ENCODE measurements around the gene C1orf21. TPM values are rescaled to one million over a fixed set of nuclear protein-coding genes. Genes with fewer than 3 reads are reported as not detected.

The C1orf21 gene
- total RNA-seq, 4 donors from 2014 or later, result 30.6 to 61.7 (median 43.0) TPM

DNA sequence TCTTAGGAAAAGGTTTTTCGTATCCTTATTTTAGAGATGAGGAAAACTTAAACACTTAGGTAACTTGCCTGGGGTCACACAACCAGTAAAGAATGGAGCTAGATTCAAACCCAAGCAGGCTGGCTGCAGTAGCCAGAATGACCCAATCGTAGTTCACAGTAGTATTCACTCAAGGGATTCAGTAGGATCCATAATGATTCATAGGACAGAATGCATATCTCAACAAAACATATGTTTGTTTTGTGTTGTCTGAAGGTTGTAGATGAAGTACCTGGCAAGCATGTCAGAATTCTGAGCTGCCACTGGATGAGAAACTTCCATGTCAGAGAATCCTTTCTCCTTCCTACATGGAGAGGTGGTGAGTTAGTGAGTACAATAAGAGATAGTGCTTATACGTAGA is 155.5 kb downstream of the C1orf21 start:
- Histone ChIP-seq H3K36me3 (no peaks in the 10 kb centered on the region), H3K27ac (no peak overlapping the region), H3K4me3 (no peak overlapping the region), H3K27me3 (no peaks in the 10 kb centered on the region), H3K9me3 (peaks cover 0 to 8% (median 0%) of the 10 kb centered on the region in 4 donors), H3K4me1 (no peaks in the 10 kb centered on the region)
- 88 to 97% methylated on average over 3 of the region's 3 CpGs for WGBS, 2 donors
- TF ChIP-seq POLR2A (IDR thresholded peaks at IDR 0.05) (no peak), EP300 (IDR thresholded peaks at IDR 0.05) (no peak)
- TF ChIP-seq, protein P1, sequence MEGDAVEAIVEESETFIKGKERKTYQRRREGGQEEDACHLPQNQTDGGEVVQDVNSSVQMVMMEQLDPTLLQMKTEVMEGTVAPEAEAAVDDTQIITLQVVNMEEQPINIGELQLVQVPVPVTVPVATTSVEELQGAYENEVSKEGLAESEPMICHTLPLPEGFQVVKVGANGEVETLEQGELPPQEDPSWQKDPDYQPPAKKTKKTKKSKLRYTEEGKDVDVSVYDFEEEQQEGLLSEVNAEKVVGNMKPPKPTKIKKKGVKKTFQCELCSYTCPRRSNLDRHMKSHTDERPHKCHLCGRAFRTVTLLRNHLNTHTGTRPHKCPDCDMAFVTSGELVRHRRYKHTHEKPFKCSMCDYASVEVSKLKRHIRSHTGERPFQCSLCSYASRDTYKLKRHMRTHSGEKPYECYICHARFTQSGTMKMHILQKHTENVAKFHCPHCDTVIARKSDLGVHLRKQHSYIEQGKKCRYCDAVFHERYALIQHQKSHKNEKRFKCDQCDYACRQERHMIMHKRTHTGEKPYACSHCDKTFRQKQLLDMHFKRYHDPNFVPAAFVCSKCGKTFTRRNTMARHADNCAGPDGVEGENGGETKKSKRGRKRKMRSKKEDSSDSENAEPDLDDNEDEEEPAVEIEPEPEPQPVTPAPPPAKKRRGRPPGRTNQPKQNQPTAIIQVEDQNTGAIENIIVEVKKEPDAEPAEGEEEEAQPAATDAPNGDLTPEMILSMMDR (IDR thresholded peaks at IDR 0.05), result no peak
- no peak for DNase-seq (ENCODE audit: low spot score in 2 of 2)

DNA sequence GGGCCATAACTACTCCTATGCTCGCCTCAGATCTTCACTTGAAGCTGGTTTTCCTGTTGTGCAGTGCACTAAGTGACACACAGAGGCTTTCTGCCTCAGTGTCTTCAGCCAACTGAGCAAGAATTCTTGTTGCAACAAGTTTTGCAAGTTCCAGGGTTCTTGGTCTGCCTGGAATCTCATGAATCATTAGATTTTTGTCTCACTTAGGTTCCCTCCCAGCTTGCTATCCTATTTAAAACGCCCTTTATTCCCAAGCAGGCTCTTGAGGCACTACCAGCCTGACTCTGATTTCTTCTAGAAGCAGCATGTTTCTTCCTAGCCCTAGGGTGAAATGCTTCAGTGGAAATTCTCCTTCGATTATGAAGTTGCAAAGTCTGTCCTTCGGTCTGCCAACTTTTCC is 158.8 kb downstream of the C1orf21 start:
- no peak for TF ChIP-seq POLR2A (IDR thresholded peaks at IDR 0.05)
- TF ChIP-seq, protein P1 (IDR thresholded peaks at IDR 0.05), result no peak
- TF ChIP-seq EP300 (IDR thresholded peaks at IDR 0.05), result no peak
- DNase-seq (ENCODE audit: low spot score in 2 of 2), result no peak
- 85 to 88% methylated on average over 4 of the region's 4 CpGs for WGBS, 2 donors
- Histone ChIP-seq H3K9me3 (no peaks in the 10 kb centered on the region), H3K27me3 (no peaks in the 10 kb centered on the region), H3K27ac (no peak overlapping the region), H3K36me3 (no peaks in the 10 kb centered on the region), H3K4me3 (no peak overlapping the region), H3K4me1 (no peaks in the 10 kb centered on the region)

DNA sequence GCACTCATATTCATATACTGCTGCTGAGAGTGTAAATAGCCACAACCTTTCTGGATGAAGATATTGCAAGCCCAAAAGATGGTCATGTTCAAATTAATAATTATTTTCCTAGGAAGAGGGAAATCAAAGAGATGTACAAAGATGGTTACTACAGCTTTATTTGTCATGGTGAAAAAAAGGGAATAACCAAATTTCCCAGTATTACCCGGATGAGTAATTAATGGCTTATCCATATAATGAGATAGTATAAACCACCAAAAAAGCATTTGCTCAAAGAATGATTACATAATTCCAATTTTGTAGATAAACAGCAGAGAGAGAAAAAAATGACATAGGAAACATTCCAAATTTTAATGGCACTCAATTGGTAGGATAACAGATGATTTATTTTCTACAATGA is 165.6 kb downstream of the C1orf21 start:
- H3K27me3 ChIP-seq, result no peaks in the 10 kb centered on the region
- WGBS, 2 donors, result 94 to 98% methylated on average over 1 of the region's 1 CpG
- H3K4me3 ChIP-seq, result no peak overlapping the region
- no peaks in the 10 kb centered on the region for H3K9me3 ChIP-seq
- H3K36me3 ChIP-seq, result no peaks in the 10 kb centered on the region
- no peak for DNase-seq (ENCODE audit: low spot score in 2 of 2)
- H3K4me1 ChIP-seq, result peaks cover 0 to 17% (median 0%) of the 10 kb centered on the region in 4 donors
- TF ChIP-seq EP300 (IDR thresholded peaks at IDR 0.05) (no peak), POLR2A (IDR thresholded peaks at IDR 0.05) (no peak)
- TF ChIP-seq, protein P1 (IDR thresholded peaks at IDR 0.05), result no peak
- no peak overlapping the region for H3K27ac ChIP-seq

DNA sequence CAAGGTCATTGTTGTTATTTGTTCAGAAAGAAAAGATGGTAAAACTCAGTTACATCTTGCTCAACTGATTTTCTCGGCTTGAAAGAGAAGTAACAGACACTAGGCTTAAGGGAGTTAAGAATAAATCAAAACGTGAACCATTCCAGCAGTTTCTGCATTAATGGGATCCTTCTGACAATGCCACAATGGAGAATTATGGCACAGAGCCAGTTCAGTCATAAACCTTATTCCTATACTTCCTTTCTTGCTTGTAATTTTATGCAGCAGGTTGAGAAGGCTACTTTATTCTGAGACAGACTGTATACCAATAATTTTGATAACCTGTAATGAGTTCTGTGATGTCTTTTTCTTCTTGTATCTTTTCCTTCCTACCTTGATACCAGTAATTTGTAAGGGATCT is 167.0 kb downstream of the C1orf21 start:
- TF ChIP-seq, protein P1 (IDR thresholded peaks at IDR 0.05), result no peak
- TF ChIP-seq EP300 (IDR thresholded peaks at IDR 0.05), result no peak
- no peak for TF ChIP-seq POLR2A (IDR thresholded peaks at IDR 0.05)
- no peaks in the 10 kb centered on the region for H3K27me3 ChIP-seq
- WGBS, 2 donors, result 40 to 44% methylated on average over 2 of the region's 2 CpGs
- H3K4me3 ChIP-seq, result no peak overlapping the region
- peaks cover 0 to 17% (median 0%) of the 10 kb centered on the region in 4 donors for H3K4me1 ChIP-seq
- H3K9me3 ChIP-seq, result no peaks in the 10 kb centered on the region
- DNase-seq (ENCODE audit: low spot score in 2 of 2), result no peak
- H3K27ac ChIP-seq, result no peak overlapping the region
- H3K36me3 ChIP-seq, result no peaks in the 10 kb centered on the region

DNA sequence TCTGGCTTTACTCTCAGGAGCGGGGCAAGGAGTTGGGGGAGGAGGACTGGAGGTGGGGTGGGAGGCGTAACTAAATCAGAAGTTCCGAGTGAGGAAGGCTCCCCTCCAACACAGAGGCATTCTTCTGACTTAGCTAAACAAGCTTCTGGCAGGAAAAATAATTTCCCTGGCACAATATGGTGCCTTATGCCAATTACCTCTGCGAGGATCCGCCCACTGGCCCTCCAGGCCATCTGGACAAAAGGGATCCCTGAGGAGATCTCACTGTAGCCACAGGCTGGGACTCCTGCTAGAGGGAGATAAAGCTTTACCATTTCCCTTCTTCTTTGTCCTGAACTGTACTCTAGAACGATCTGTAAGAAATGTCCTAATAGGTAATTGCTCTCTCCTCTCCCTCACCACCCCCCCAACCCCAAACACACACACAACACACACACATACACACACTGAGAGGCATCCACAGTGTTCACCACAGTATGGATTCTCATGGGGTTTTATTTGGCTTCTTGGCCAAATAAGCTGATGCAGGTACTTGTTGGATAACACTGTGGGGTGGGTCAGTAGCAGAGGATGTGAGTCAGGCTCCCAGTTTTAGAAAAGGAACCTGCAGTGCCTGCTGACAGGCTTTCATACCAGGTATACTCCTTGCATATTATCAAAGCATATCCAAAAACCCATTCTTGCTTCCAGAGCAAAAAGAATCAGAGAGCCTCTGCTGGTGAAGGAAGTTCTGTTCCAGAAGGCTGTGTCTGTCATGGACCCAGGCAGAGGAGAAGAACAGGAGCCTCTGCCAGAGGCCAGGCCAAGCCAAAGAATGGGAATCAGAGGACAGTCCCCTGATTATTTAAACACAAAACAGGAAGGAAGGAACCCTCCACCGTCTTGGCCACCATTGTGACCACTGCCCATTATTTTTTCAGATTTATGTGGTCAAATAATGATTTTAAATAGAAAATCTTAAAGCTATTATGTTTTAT is 169.1 kb downstream of the C1orf21 start:
- TF ChIP-seq, protein P1 (IDR thresholded peaks at IDR 0.05), result no peak
- TF ChIP-seq POLR2A (IDR thresholded peaks at IDR 0.05) (no peak), EP300 (IDR thresholded peaks at IDR 0.05) (peak in 1 of 2 donors; percentile 15)
- no peak for DNase-seq (ENCODE audit: low spot score in 2 of 2)
- Histone ChIP-seq H3K27ac (peak overlapping the region; percentile 8 to 64 (median 51)), H3K9me3 (no peaks in the 10 kb centered on the region), H3K4me3 (no peak overlapping the region), H3K27me3 (no peaks in the 10 kb centered on the region), H3K4me1 (peaks cover 0 to 17% (median under 1%) of the 10 kb centered on the region in 4 donors), H3K36me3 (no peaks in the 10 kb centered on the region)
- WGBS, 2 donors, result 66 to 70% methylated on average over 7 of the region's 7 CpGs
